BJ (cell line): Measurements from ENCODE around the gene SLC4A4. TPM values are rescaled to one million over a fixed set of nuclear protein-coding genes. Genes with fewer than 3 reads are reported as not detected.
A peak's percentile ranks its signal among the peaks of the same experiment; 100 is the strongest.

Experiments
- CTCF ChIA-PET: fragments of 350-600 bp; formaldehyde crosslinking; extraction: SDS; loops from one replicate; lab custom pipeline; 2021; ENCODE audit warnings: antibody characterized with exemption, inconsistent platforms; lab: Yijun Ruan, JAX
- POLR2A ChIA-PET: fragments of 300-600 bp; sonication (Branson Sonifier 250); formaldehyde crosslinking; extraction: SDS; loops from one replicate; lab custom pipeline; 2021; ENCODE audit warnings: antibody characterized with exemption; lab: Charles Lee
- DNase-seq: peaks from one replicate; pipeline ENCODE4 v3.0.0-alpha.2; 2011; ENCODE audit warnings: low read depth
- H3K27me3 ChIP-seq: 2 replicates; pipeline ENCODE4 v1.6.0; 2011; ENCODE audit warnings: low read length; ENCODE audit not compliant: control insufficient read depth, insufficient read depth
- H3K36me3 ChIP-seq: 2 replicates; pipeline ENCODE4 v1.5.1; 2011; ENCODE audit warnings: low read length; ENCODE audit not compliant: control insufficient read depth, insufficient read depth
- H3K4me3 ChIP-seq: 2 replicates; pipeline ENCODE4 v1.5.1; 2011; ENCODE audit warnings: low read depth, mild to moderate bottlenecking, control low read depth, low read length
- polyA plus RNA-seq: library from polyadenylated mRNA; depleted of rRNA; stranded (reverse); fragments of >200 nt; gene quantifications from 2 replicates; pipeline ENCODE4 v1.2.3, GENCODE V29; 2011
- TF ChIP-seq, protein P1 (sequence below): IDR thresholded peaks from 2 replicates; pipeline ENCODE4 v1.5.1; 2011; ENCODE audit warnings: low read depth, mild to moderate bottlenecking, control low read depth, inconsistent platforms, low read length, moderate library complexity; ENCODE audit not compliant: insufficient read depth

Gene SLC4A4
- polyA plus RNA-seq, 1 experiment: 1.9 TPM

DNA sequence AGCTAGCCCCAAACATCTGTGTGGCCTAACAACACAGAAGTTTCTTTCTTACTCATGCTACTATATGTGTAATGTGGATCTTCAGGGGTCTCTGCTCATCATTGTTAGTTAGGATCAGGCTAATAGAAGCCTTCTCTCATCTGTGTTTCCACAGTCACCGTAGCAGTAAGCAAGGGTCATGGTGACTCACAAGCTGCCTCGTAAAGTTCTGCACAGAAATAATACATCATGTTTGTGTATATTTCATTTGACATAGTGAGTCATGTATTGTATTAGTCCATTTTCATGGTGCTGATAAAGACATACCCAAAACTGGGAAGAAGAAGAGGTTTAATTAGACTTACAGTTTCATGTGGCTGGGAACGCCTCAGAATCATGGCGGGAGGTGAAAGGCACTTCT lies 38.7 kb downstream of the SLC4A4 start:
- H3K4me3 ChIP-seq: no peak overlapping the region
- H3K27me3 ChIP-seq: no peaks in the 10 kb centered on the region
- no peaks in the 10 kb centered on the region for H3K36me3 ChIP-seq
- POLR2A ChIA-PET: no interaction called here
- CTCF ChIA-PET: no interaction called here
- DNase-seq: peak; percentile 66
- TF ChIP-seq, protein P1, sequence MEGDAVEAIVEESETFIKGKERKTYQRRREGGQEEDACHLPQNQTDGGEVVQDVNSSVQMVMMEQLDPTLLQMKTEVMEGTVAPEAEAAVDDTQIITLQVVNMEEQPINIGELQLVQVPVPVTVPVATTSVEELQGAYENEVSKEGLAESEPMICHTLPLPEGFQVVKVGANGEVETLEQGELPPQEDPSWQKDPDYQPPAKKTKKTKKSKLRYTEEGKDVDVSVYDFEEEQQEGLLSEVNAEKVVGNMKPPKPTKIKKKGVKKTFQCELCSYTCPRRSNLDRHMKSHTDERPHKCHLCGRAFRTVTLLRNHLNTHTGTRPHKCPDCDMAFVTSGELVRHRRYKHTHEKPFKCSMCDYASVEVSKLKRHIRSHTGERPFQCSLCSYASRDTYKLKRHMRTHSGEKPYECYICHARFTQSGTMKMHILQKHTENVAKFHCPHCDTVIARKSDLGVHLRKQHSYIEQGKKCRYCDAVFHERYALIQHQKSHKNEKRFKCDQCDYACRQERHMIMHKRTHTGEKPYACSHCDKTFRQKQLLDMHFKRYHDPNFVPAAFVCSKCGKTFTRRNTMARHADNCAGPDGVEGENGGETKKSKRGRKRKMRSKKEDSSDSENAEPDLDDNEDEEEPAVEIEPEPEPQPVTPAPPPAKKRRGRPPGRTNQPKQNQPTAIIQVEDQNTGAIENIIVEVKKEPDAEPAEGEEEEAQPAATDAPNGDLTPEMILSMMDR: no peak

DNA sequence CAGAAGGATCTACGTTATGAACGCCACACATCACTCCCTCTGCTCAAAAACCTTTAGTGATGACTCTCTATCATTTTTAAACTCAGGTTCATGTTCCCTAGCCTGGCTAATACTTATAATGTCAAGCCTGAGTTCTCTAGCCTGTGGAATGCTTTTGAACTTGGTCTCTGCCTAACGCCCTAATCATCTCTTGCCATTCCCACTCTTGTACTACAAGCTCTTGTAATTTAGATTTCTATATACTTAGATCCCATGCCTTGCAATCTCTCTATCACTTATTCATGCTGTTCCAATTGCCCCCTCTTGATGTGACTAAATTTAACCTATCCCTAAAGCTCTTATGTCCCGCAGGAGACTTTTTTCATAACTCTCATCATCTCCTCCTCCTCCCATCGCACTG lies 40.3 kb downstream of the SLC4A4 start:
- H3K4me3 ChIP-seq: no peak overlapping the region
- no peak for DNase-seq
- no peaks in the 10 kb centered on the region for H3K27me3 ChIP-seq
- TF ChIP-seq, protein P1: no peak
- CTCF ChIA-PET: interaction anchor here (0.9 kb wide), 1 partner anchor 17 kb away, joined by 5 read pairs; no protein-coding TSS in a partner anchor
- no peaks in the 10 kb centered on the region for H3K36me3 ChIP-seq
- POLR2A ChIA-PET: no interaction called here

DNA sequence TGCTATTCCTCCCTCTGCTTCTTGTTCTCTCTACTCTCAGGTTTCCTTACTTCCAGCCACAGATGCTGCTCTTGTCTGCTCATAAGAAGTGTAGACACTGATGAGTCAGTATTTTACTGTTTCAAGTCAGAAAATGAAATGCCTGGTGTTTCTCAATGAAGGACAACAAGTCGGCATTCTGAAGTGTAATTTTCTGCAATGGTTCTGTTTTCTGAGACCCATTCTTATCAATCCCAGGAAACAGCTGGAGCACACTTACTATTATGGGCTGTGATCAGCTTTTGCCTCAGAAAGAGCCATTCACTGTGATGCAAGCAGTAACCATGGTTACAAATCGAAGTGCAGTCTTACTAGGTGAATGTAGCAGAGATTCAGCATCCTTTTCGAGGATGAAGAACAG lies 42.0 kb downstream of the SLC4A4 start:
- DNase-seq: no peak
- ChIA-PET POLR2A (no interaction called here), CTCF (interaction anchor here (1.1 to 1.2 kb wide), 2 partner anchors 14 to 28 kb away, joined by 3 to 4 read pairs; no protein-coding TSS in a partner anchor)
- TF ChIP-seq, protein P1: no peak
- H3K36me3 ChIP-seq: no peaks in the 10 kb centered on the region
- H3K4me3 ChIP-seq: no peak overlapping the region
- H3K27me3 ChIP-seq: no peaks in the 10 kb centered on the region

DNA sequence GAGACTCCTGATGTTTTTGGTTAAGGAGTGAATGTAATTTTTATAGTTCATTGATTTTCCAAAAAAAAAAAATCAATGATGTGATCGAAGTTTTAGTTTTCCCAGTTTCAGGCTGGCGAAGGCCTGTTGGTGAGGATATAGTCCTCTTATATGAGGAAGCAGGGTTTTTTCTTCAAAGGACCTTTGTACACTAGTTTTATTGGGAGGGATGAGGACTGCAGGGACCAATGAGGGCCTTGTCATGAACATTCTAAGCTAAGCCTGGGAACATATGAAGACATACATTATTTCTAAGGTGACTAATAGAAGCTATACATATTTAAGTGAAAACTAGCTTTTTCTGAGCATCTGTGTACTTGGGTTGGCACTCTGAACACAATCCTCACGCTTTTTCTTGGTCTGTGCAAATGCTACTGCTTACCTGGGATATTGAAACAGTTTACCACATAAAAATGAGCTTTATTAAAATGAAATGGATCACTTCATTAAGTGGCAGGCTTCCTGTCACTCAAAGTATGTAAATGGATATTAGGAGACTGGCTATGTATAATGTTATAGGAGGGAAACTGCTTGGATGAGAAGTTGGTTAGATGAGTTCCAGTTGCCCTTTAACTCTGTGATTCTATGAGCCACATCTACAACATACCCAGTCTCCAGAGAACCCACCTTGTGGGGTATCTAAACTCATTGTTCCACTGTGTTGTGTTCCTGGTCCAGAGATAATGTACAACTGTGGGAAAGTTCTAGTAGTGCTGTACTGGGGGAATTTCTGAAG lies 43.5 kb downstream of the SLC4A4 start:
- H3K27me3 ChIP-seq: no peaks in the 10 kb centered on the region
- no peaks in the 10 kb centered on the region for H3K36me3 ChIP-seq
- no peak for DNase-seq
- ChIA-PET CTCF (no interaction called here), POLR2A (no interaction called here)
- H3K4me3 ChIP-seq: no peak overlapping the region
- TF ChIP-seq, protein P1: no peak

DNA sequence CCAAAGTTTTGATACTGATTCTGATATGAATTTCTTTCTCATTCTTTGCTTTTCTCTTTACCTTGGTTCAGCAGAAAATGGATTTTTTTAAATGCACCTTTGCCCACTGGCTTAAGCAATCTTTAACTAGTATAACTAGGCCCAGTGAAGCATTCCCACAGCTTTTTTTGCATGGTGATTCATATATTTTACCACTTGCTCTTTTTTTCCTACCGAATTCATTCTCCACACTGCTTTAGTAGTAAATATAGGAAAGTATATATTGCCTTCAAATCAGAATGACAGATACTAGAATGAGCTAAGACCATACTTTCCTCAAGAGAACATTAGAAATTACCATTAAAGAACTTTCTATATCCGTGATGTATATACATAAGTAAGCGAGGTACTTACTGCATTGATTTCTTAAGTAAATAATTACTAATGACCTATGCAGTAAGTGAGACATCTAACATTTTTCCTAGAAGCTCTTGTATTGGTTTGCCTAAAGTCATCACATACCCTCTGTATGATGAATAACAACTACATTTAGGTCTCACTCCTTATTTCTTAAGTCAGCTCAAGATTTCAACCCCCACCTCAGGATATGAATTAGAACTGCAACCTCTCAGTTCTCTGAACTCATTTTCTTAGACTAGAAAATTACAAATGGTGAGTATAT lies 44.2 kb downstream of the SLC4A4 start:
- CTCF ChIA-PET: no interaction called here
- TF ChIP-seq, protein P1: no peak
- POLR2A ChIA-PET: no interaction called here
- H3K36me3 ChIP-seq: no peaks in the 10 kb centered on the region
- no peak overlapping the region for H3K4me3 ChIP-seq
- DNase-seq: no peak
- no peaks in the 10 kb centered on the region for H3K27me3 ChIP-seq
